Body of pancreas (tissue), 4 donors: Measurements from ENCODE around the gene ARHGAP9. TPM values are rescaled to one million over a fixed set of nuclear protein-coding genes. Genes with fewer than 3 reads are reported as not detected.

Source experiments
- ATAC-seq: fragments of 150-250 bp; one replicate; pipeline ENCODE4 v1.9.1; 2016
- DNase-seq, 4 donors: peaks; one replicate each; pipeline ENCODE4 v3.0.0-alpha.2; 2019
- H3K27ac ChIP-seq, 4 donors: fragments of 200-600 bp; sonication (generic); 1 replicate in 3 of 4; 2 replicates in 1 of 4; pipeline versions ENCODE4 v1.5.1 to v1.6.1; 2016 to 2019; ENCODE audit warnings: mild to moderate bottlenecking in 1 of 4, mixed read lengths in 1 of 4, moderate library complexity in 1 of 4
- H3K27me3 ChIP-seq, 2 donors: fragments of 200-600 bp; sonication (generic); one replicate each; pipeline ENCODE4 v1.6.0; 2016; ENCODE audit warnings: mild to moderate bottlenecking in 1 of 2
- H3K36me3 ChIP-seq, 2 donors: fragments of 200-600 bp; sonication (generic); replicated peaks in 1 of 2; 2 replicates each; pipeline ENCODE4 v1.5.1; 2016; ENCODE audit warnings: low read depth in 2 of 2; ENCODE audit not compliant: insufficient read depth in 1 of 2
- H3K4me1 ChIP-seq: fragments of 200-600 bp; sonication (generic); one replicate; pipeline ENCODE4 v1.6.0; 2016
- H3K4me3 ChIP-seq, 2 donors: fragments of 200-600 bp; sonication (generic); 1 replicate in 1 of 2; 2 replicates in 1 of 2; pipeline ENCODE4 v1.5.1; 2016 to 2019
- H3K9me3 ChIP-seq, 3 donors: fragments of 200-600 bp; sonication (generic); 1 replicate in 2 of 3; 2 replicates in 1 of 3; pipeline ENCODE4 v1.5.1; 2016
- POLR2A ChIP-seq, 3 donors: fragments of 450-650 bp; IDR thresholded peaks; one replicate each; pipeline ENCODE4 v1.6.1; 2016; ENCODE audit warnings: antibody characterized with exemption in 3 of 3, mild to moderate bottlenecking in 2 of 3
- WGBS, 2 donors: methylation state at CpG; one replicate each; pipeline ENCODE4 v1.1.5; 2017; 5-methylcytosine and 5-hydroxymethylcytosine counted together
- intact Hi-C: fragments of 100-400 bp; cut with DNase I; formaldehyde crosslinking; loops from one replicate; pipeline ENCODE4 v1.15.1; 2023
- total RNA-seq, 2 donors: library from RNA; depleted of rRNA; stranded (reverse); fragments of >200 nt; gene quantifications; one replicate each; pipeline ENCODE4 v1.1.0, GENCODE V29; 2016
- TF ChIP-seq, protein P1 (sequence below), 7 experiments: fragments of 450-650 bp in 4 of 7; fragments of 200-600 bp in 3 of 7; sonication (generic) in 3 of 7; IDR thresholded peaks; one replicate each; pipeline ENCODE4 v1.5.1; 2016 to 2019; ENCODE audit warnings: antibody characterized with exemption in 7 of 7

The ARHGAP9 gene
- total RNA-seq, 2 donors from 2014 or later = 18.9 TPM; not detected in 1

DNA sequence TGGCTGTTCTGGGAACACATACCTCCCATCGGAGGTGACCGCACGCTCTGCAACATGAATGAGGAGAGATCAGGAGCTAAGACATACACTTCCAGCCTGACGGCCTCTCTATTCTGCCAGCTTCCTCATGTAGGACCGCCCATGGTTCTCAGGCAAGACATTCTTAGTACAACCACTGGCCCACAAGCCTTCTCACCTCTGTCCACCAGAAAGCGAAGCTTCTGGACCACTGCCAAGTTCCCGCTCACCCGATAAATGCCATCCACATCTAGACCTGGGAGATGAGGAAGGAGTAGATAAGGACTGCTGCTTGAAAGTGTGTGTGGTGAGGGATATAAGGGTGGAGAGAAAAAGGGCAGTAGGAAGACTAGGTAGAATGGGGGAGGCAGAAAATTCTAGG is 5.2 kb downstream of the ARHGAP9 start:
- Histone ChIP-seq H3K9me3 (no peaks in the 10 kb centered on the region), H3K36me3 (no peaks in the 10 kb centered on the region), H3K27me3 (peaks cover 0 to 17% of the 10 kb centered on the region in 2 donors), H3K4me3 (no peak overlapping the region), H3K27ac (no peak overlapping the region), H3K4me1 (peaks cover 15% of the 10 kb centered on the region)
- 69 to 80% methylated on average over 8 of the region's 8 CpGs for WGBS, 2 donors
- intact Hi-C loops = no loop called here
- no peak for DNase-seq
- TF ChIP-seq POLR2A (IDR thresholded peaks at IDR 0.05) = no peak
- TF ChIP-seq, protein P1, sequence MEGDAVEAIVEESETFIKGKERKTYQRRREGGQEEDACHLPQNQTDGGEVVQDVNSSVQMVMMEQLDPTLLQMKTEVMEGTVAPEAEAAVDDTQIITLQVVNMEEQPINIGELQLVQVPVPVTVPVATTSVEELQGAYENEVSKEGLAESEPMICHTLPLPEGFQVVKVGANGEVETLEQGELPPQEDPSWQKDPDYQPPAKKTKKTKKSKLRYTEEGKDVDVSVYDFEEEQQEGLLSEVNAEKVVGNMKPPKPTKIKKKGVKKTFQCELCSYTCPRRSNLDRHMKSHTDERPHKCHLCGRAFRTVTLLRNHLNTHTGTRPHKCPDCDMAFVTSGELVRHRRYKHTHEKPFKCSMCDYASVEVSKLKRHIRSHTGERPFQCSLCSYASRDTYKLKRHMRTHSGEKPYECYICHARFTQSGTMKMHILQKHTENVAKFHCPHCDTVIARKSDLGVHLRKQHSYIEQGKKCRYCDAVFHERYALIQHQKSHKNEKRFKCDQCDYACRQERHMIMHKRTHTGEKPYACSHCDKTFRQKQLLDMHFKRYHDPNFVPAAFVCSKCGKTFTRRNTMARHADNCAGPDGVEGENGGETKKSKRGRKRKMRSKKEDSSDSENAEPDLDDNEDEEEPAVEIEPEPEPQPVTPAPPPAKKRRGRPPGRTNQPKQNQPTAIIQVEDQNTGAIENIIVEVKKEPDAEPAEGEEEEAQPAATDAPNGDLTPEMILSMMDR (IDR thresholded peaks at IDR 0.05) = no peak
- ATAC-seq = no peak

DNA sequence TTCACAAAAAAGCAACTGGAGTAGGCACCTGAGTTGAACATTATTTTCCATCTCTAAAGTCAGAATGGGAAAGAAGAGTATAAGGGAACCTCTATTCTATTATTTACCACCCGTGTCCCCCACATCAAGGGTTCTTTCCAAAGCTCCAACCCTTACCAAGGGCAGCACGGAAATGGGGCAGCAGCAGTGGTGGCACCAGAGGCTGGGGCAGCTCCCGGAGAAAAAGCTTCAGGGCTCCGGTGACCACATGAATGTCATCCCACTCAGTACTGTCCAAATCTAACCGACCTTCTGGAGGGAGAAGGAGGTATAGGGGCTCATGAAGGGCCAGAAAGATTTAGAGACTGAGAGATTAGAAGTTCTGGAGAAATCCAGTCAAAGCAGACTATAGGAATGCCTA is 5.8 kb downstream of the ARHGAP9 start:
- Histone ChIP-seq H3K36me3 (no peaks in the 10 kb centered on the region), H3K9me3 (no peaks in the 10 kb centered on the region), H3K27me3 (peaks cover 0 to 17% of the 10 kb centered on the region in 2 donors), H3K4me3 (no peak overlapping the region), H3K27ac (no peak overlapping the region), H3K4me1 (peaks cover 15% of the 10 kb centered on the region)
- 80 to 92% methylated on average over 5 of the region's 5 CpGs for WGBS, 2 donors
- intact Hi-C loops = no loop called here
- DNase-seq (no peak), ATAC-seq (no peak)
- no peak for TF ChIP-seq POLR2A (IDR thresholded peaks at IDR 0.05)
- TF ChIP-seq, protein P1 (IDR thresholded peaks at IDR 0.05) = no peak

DNA sequence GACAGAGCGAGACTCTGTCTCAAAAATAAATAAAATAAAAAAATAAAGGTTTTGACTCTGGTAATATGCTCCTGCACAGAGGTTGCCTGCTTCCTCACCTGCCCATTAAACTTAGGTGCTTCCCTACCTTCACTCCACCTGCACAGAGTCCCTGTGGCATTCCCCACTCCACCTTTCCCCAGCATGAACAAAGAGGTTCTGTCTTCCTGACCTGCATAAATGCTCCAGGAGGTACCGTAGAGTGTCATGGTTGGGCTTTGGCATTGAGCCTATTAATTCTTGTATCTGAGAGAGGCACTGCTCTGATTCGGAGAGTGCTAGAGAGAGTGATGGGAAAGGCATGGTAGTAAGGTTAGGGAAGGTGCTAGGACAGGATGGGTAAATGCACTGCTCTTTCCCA is 6.3 kb downstream of the ARHGAP9 start:
- ATAC-seq = peak; percentile 73
- peaks cover 15% of the 10 kb centered on the region for H3K4me1 ChIP-seq
- peaks cover 0 to 17% of the 10 kb centered on the region in 2 donors for H3K27me3 ChIP-seq
- intact Hi-C loops = no loop called here
- no peak overlapping the region for H3K27ac ChIP-seq
- H3K9me3 ChIP-seq = no peaks in the 10 kb centered on the region
- DNase-seq = peak in 2 of 4 donors; percentile 37 to 43
- no peak for TF ChIP-seq POLR2A (IDR thresholded peaks at IDR 0.05)
- TF ChIP-seq, protein P1 (IDR thresholded peaks at IDR 0.05) = no peak
- no peaks in the 10 kb centered on the region for H3K36me3 ChIP-seq
- no peak overlapping the region for H3K4me3 ChIP-seq
- WGBS, 2 donors = 37 to 41% methylated on average over 3 of the region's 3 CpGs

DNA sequence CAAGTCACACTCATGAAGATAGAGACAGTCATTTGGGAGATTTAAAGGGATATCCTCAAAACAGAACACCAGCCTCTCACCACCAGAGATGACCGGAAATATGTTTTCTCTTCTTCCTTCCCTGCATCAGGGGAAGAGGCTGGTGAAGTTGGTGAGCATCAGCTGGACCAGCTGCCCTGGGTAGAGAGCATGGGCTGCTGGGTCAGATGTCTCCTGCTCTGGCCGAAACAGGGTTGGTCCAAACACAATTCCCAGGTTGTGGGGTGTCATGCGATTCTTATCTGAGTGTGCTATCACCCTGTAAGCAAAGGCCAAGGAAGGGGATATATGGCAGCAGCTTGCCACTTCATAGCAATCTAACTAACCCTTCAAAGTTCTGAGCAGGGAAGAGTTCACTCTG is 7.3 kb downstream of the ARHGAP9 start:
- H3K4me1 ChIP-seq = peaks cover 15% of the 10 kb centered on the region
- no peaks in the 10 kb centered on the region for H3K36me3 ChIP-seq
- no peak overlapping the region for H3K4me3 ChIP-seq
- intact Hi-C loops = no loop called here
- no peak for DNase-seq
- TF ChIP-seq, protein P1 (IDR thresholded peaks at IDR 0.05) = no peak
- TF ChIP-seq POLR2A (IDR thresholded peaks at IDR 0.05) = no peak
- no peak overlapping the region for H3K27ac ChIP-seq
- H3K9me3 ChIP-seq = no peaks in the 10 kb centered on the region
- no peak for ATAC-seq
- H3K27me3 ChIP-seq = peaks cover 0 to 17% of the 10 kb centered on the region in 2 donors
- WGBS, 2 donors = 80 to 84% methylated on average over 3 of the region's 3 CpGs

DNA sequence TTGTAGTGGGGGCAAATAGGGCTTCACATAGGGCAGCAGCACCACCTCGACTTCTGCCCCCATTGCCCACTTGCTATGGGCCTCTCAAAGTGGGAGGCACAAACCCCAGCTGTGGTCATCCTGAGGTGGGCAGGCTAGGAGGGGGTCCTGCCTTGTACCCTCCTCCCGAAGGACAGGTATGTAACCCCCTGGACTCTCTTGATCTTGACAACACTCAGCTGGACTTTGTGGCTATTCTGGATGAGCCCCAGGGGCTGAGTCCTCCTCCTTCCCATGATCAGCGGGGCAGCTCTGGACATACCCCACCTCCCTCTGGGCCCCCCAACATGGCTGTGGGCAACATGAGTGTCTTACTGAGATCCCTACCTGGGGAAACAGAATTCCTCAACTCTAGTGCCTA is 8.0 kb downstream of the ARHGAP9 start:
- DNase-seq = no peak
- peaks cover 0 to 15% of the 10 kb centered on the region in 2 donors for H3K27me3 ChIP-seq

More for the DNA sequence above, 8.0 kb downstream of the ARHGAP9 start:
- WGBS, 2 donors = 75% methylated on average over 3 of the region's 3 CpGs; no CpG with 5 or more reads in 1 of the 2 donors
- TF ChIP-seq POLR2A (IDR thresholded peaks at IDR 0.05) = no peak
- TF ChIP-seq, protein P1 (IDR thresholded peaks at IDR 0.05) = no peak
- Histone ChIP-seq H3K4me1 (peaks cover 15% of the 10 kb centered on the region), H3K27ac (no peak overlapping the region), H3K36me3 (no peaks in the 10 kb centered on the region), H3K9me3 (no peaks in the 10 kb centered on the region), H3K4me3 (no peak overlapping the region)
- no peak for ATAC-seq
- intact Hi-C loops = no loop called here
